ENCODE results near the gene SRSF5.

SRSF5 gene

GRCh38 chr14:69780092-69780491 lies 13.2 kb downstream of the SRSF5 start:
- Mint-ChIP-seq H3K36me3 (ENCODE audit: low read depth) (peaks cover 52% of the 10 kb centered on the region), H3K4me1 (no peaks in the 10 kb centered on the region)

GRCh38 chr14:69780952-69781351 lies 14.0 kb downstream of the SRSF5 start:
- Mint-ChIP-seq H3K4me3 (no peak overlapping the region), H3K27ac (no peak overlapping the region), H3K36me3 (ENCODE audit: low read depth) (peaks cover 46% of the 10 kb centered on the region), H3K4me1 (no peaks in the 10 kb centered on the region), H3K27me3 (ENCODE audit: low read depth) (no peaks in the 10 kb centered on the region), H3K9me3 (no peaks in the 10 kb centered on the region)
- TF ChIP-seq CTCF (IDR thresholded peaks at IDR 0.05; ENCODE audit: unreplicated experiment in 3 of 3): no peak

More at GRCh38 chr14:69780092-69780491, 13.2 kb downstream of the SRSF5 start:
- Mint-ChIP-seq H3K27me3 (ENCODE audit: low read depth) (no peaks in the 10 kb centered on the region), H3K4me3 (no peak overlapping the region), H3K27ac (no peak overlapping the region), H3K9me3 (no peaks in the 10 kb centered on the region)
- no peak for TF ChIP-seq CTCF (IDR thresholded peaks at IDR 0.05; ENCODE audit: unreplicated experiment in 3 of 3)

- Mint-ChIP-seq H3K27me3 (ENCODE audit: low read depth) (no peaks in the 10 kb centered on the region), H3K4me1 (no peaks in the 10 kb centered on the region), H3K4me3 (no peak overlapping the region), H3K36me3 (ENCODE audit: low read depth) (peaks cover 12% of the 10 kb centered on the region), H3K27ac (no peak overlapping the region), H3K9me3 (no peaks in the 10 kb centered on the region)
- TF ChIP-seq CTCF (IDR thresholded peaks at IDR 0.05; ENCODE audit: unreplicated experiment in 3 of 3): no peak
Observed at GRCh38 chr14:69784942-69785341, 18.0 kb downstream of the SRSF5 start.

GRCh38 chr14:69786603-69787002 lies 19.7 kb downstream of the SRSF5 start:
- Mint-ChIP-seq H3K4me1 (no peaks in the 10 kb centered on the region), H3K27me3 (ENCODE audit: low read depth) (no peaks in the 10 kb centered on the region), H3K4me3 (no peak overlapping the region), H3K36me3 (ENCODE audit: low read depth) (peaks cover 3% of the 10 kb centered on the region), H3K27ac (no peak overlapping the region), H3K9me3 (no peaks in the 10 kb centered on the region)
- TF ChIP-seq CTCF (IDR thresholded peaks at IDR 0.05; ENCODE audit: unreplicated experiment in 3 of 3): no peak

GRCh38 chr14:69789118-69789640 lies 22.2 kb downstream of the SRSF5 start:
- Mint-ChIP-seq H3K4me1 (no peaks in the 10 kb centered on the region), H3K4me3 (no peak overlapping the region), H3K36me3 (ENCODE audit: low read depth) (no peaks in the 10 kb centered on the region), H3K9me3 (no peaks in the 10 kb centered on the region), H3K27me3 (ENCODE audit: low read depth) (no peaks in the 10 kb centered on the region), H3K27ac (no peak overlapping the region)
- no peak for TF ChIP-seq CTCF (IDR thresholded peaks at IDR 0.05; ENCODE audit: unreplicated experiment in 3 of 3)

- peaks cover 7% of the 10 kb centered on the region for H3K27me3 Mint-ChIP-seq (ENCODE audit: low read depth)
- no peak for TF ChIP-seq CTCF (IDR thresholded peaks at IDR 0.05; ENCODE audit: unreplicated experiment in 3 of 3)
- H3K4me3 Mint-ChIP-seq: no peak overlapping the region
- no peaks in the 10 kb centered on the region for H3K9me3 Mint-ChIP-seq
- no peak overlapping the region for H3K27ac Mint-ChIP-seq
- no peaks in the 10 kb centered on the region for H3K4me1 Mint-ChIP-seq
- H3K36me3 Mint-ChIP-seq (ENCODE audit: low read depth): no peaks in the 10 kb centered on the region
Observed at GRCh38 chr14:69792887-69793421, 26.0 kb downstream of the SRSF5 start.

All from nephron (organoid).